Trophoblast cell (in vitro differentiated cells and primary cell): ENCODE measurements around the gene CD63.

ENCODE experiments used
- DNase-seq, 2 donors: peaks; one replicate each; pipeline ENCODE4 v3.0.0-alpha.2; 2016
- H2AFZ ChIP-seq: 2 replicates; pipeline ENCODE4 v1.6.1; 2013; ENCODE audit warnings: low read length, moderate library complexity, mild to moderate bottlenecking; ENCODE audit not compliant: insufficient read depth, poor library complexity
- H2AK5ac ChIP-seq: 2 replicates; pipeline ENCODE4 v1.6.1; 2013; ENCODE audit warnings: mild to moderate bottlenecking, low read length
- H2BK120ac ChIP-seq: 2 replicates; pipeline ENCODE4 v1.6.1; 2013; ENCODE audit warnings: low read length, mild to moderate bottlenecking, moderate library complexity; ENCODE audit not compliant: insufficient read depth, poor library complexity
- H2BK12ac ChIP-seq: 2 replicates; pipeline ENCODE4 v1.6.1; 2013; ENCODE audit warnings: mild to moderate bottlenecking, low read length, moderate library complexity
- H2BK5ac ChIP-seq: 2 replicates; pipeline ENCODE4 v1.6.1; 2013; ENCODE audit warnings: low read length, low read depth, moderate library complexity, mild to moderate bottlenecking; ENCODE audit not compliant: poor library complexity
- H3K14ac ChIP-seq: 2 replicates; pipeline ENCODE4 v1.6.1; 2013; ENCODE audit warnings: mild to moderate bottlenecking, low read length
- H3K18ac ChIP-seq: 2 replicates; pipeline ENCODE4 v1.6.1; 2013; ENCODE audit warnings: mild to moderate bottlenecking, low read length
- H3K23ac ChIP-seq: 2 replicates; pipeline ENCODE4 v1.6.1; 2013; ENCODE audit warnings: low read length
- H3K27ac ChIP-seq: 2 replicates; pipeline ENCODE4 v1.5.1; 2013; ENCODE audit warnings: low read depth, mild to moderate bottlenecking, inconsistent platforms, low read length, moderate library complexity
- H3K27me3 ChIP-seq: 2 replicates; pipeline ENCODE4 v1.6.1; 2013; ENCODE audit warnings: inconsistent platforms, mild to moderate bottlenecking, low read length, moderate library complexity; ENCODE audit not compliant: insufficient read depth
- H3K36me3 ChIP-seq, 2 experiments: 1 replicate in 1 of 2; 2 replicates in 1 of 2; pipeline ENCODE4 v1.6.1; 2013; ENCODE audit warnings: low read length in 2 of 2, mild to moderate bottlenecking in 2 of 2, moderate library complexity in 1 of 2; ENCODE audit not compliant: insufficient read depth in 2 of 2, control insufficient read depth in 1 of 2
- H3K4ac ChIP-seq: 2 replicates; pipeline ENCODE4 v1.6.1; 2013; ENCODE audit warnings: low read depth, mild to moderate bottlenecking, low read length, moderate library complexity
- H3K4me1 ChIP-seq, 2 experiments: 1 replicate in 1 of 2; 2 replicates in 1 of 2; pipeline ENCODE4 v1.6.1; 2013; ENCODE audit warnings: low read length in 2 of 2, mild to moderate bottlenecking in 2 of 2, moderate library complexity in 1 of 2; ENCODE audit not compliant: insufficient read depth in 2 of 2, control insufficient read depth in 1 of 2
- H3K4me2 ChIP-seq: 2 replicates; pipeline ENCODE4 v1.6.1; 2013; ENCODE audit warnings: inconsistent platforms, mild to moderate bottlenecking, low read length, moderate library complexity
- H3K4me3 ChIP-seq: 2 replicates; pipeline ENCODE4 v1.5.1; 2013; ENCODE audit warnings: mild to moderate bottlenecking, low read depth, low read length, inconsistent platforms
- H3K79me1 ChIP-seq: one replicate; pipeline ENCODE4 v1.6.1; 2013; ENCODE audit warnings: low read length
- H3K79me2 ChIP-seq: 2 replicates; pipeline ENCODE4 v1.6.1; 2013; ENCODE audit warnings: low read length, mild to moderate bottlenecking; ENCODE audit not compliant: control insufficient read depth, insufficient read depth, poor library complexity
- H3K9ac ChIP-seq: 2 replicates; pipeline ENCODE4 v1.6.1; 2013; ENCODE audit warnings: mild to moderate bottlenecking, low read length
- H3K9me3 ChIP-seq: 2 replicates; pipeline ENCODE4 v1.6.1; 2013; ENCODE audit warnings: low read depth, mild to moderate bottlenecking, control low read depth, inconsistent platforms, low read length; ENCODE audit not compliant: insufficient read depth
- H4K12ac ChIP-seq: 2 replicates; pipeline ENCODE4 v1.6.1; 2013; ENCODE audit warnings: low read depth, mild to moderate bottlenecking, low read length, moderate library complexity
- H4K8ac ChIP-seq: 2 replicates; pipeline ENCODE4 v1.6.1; 2013; ENCODE audit warnings: low read depth, mild to moderate bottlenecking, low read length, moderate library complexity
- H4K91ac ChIP-seq: one replicate; pipeline ENCODE4 v1.6.1; 2013; ENCODE audit warnings: low read depth, mild to moderate bottlenecking, low read length, moderate library complexity
- WGBS: extraction: QIAGEN DNeasy Blood & Tissue Kit; methylation state at CpG from one replicate; pipeline ENCODE4 v1.1.7; 2013; ENCODE audit warnings: missing lambda C conversion rate; ENCODE audit not compliant: insufficient read length, insufficient coverage; ENCODE audit errors: extremely low coverage; 5-methylcytosine and 5-hydroxymethylcytosine counted together

The CD63 gene

GRCh38 chr12:55743406-55744339, 14.9 kb upstream of the CD63 start:
- no CpG with 5 or more reads among the region's 73 CpGs for WGBS
- H3K79me1 ChIP-seq, result peaks cover 14% of the 10 kb centered on the region
- no peaks in the 10 kb centered on the region for H3K27me3 ChIP-seq
- peak overlapping the region; percentile 96 for H3K4me2 ChIP-seq
- peaks cover 9% of the 10 kb centered on the region for H3K79me2 ChIP-seq
- no peaks in the 10 kb centered on the region for H3K9me3 ChIP-seq
- no peak overlapping the region for H2BK12ac ChIP-seq
- peak overlapping the region; percentile 2 for H3K23ac ChIP-seq
- H2AFZ ChIP-seq, result peak overlapping the region; percentile 32
- peak overlapping the region; percentile 65 for H3K18ac ChIP-seq
- no peak overlapping the region for H2BK120ac ChIP-seq
- peak overlapping the region; percentile 52 for H3K4ac ChIP-seq
- H2AK5ac ChIP-seq, result peak overlapping the region; percentile 12
- peaks cover 18 to 27% of the 10 kb centered on the region in 2 experiments for H3K4me1 ChIP-seq
- peaks cover 0 to 3% of the 10 kb centered on the region in 2 experiments for H3K36me3 ChIP-seq
- peak overlapping the region; percentile 42 for H3K9ac ChIP-seq
- H4K91ac ChIP-seq, result peak overlapping the region; percentile 20
- peak overlapping the region; percentile 17 for H4K12ac ChIP-seq
- DNase-seq, result peak; percentile 70 to 82
- peak overlapping the region; percentile 9 for H3K27ac ChIP-seq
- H3K14ac ChIP-seq, result peak overlapping the region; percentile 73
- H4K8ac ChIP-seq, result peak overlapping the region; percentile 53
- no peak overlapping the region for H2BK5ac ChIP-seq
- H3K4me3 ChIP-seq, result peak overlapping the region; percentile 76

- H2BK120ac ChIP-seq, result no peak within 1 kb of the TSS
- peak within 1 kb of the TSS; percentile 4 for H2BK12ac ChIP-seq
- peak within 1 kb of the TSS; percentile 53 for H4K8ac ChIP-seq
- H3K36me3 ChIP-seq, result no peaks in the 10 kb centered on the region
- H2AFZ ChIP-seq, result peak within 1 kb of the TSS; percentile 32
- peak within 1 kb of the TSS; percentile 96 for H3K4me2 ChIP-seq
- H3K79me2 ChIP-seq, result peaks cover 9% of the 10 kb centered on the region
- WGBS, result no CpG with 5 or more reads among the region's 53 CpGs
- H3K27ac ChIP-seq, result peak within 1 kb of the TSS; percentile 9
- peak within 1 kb of the TSS; percentile 20 for H4K91ac ChIP-seq
- H3K4ac ChIP-seq, result peak within 1 kb of the TSS; percentile 52
- H3K14ac ChIP-seq, result peak within 1 kb of the TSS; percentile 73
- no peaks in the 10 kb centered on the region for H3K9me3 ChIP-seq
- peak in 1 of 2 donors; percentile 60 for DNase-seq
- H3K18ac ChIP-seq, result peak within 1 kb of the TSS; percentile 65
- H4K12ac ChIP-seq, result peak within 1 kb of the TSS; percentile 17
- peaks cover 14% of the 10 kb centered on the region for H3K79me1 ChIP-seq
- H3K27me3 ChIP-seq, result no peaks in the 10 kb centered on the region
- peak within 1 kb of the TSS; percentile 12 for H2AK5ac ChIP-seq
- H2BK5ac ChIP-seq, result no peak within 1 kb of the TSS
- H3K4me1 ChIP-seq, result peaks cover 20 to 30% of the 10 kb centered on the region in 2 experiments
- no peak within 1 kb of the TSS for H3K23ac ChIP-seq
- peak within 1 kb of the TSS; percentile 76 for H3K4me3 ChIP-seq
- peak within 1 kb of the TSS; percentile 42 for H3K9ac ChIP-seq
Observed at GRCh38 chr12:55742719-55743405, 14.1 kb upstream of the CD63 start, which contains the start of gene GDF11. Gene GDF11, plus strand, starts transcription at chr12:55743122. Its CDS starts 195 bp downstream, at chr12:55743317.

- Histone ChIP-seq H4K91ac (no peak overlapping the region), H3K79me1 (peaks cover 14% of the 10 kb centered on the region), H3K36me3 (no peaks in the 10 kb centered on the region), H3K23ac (no peak overlapping the region), H3K27me3 (no peaks in the 10 kb centered on the region), H3K14ac (peak overlapping the region; percentile 14), H2BK5ac (no peak overlapping the region), H2AFZ (no peak overlapping the region), H3K4me1 (peaks cover 22 to 33% of the 10 kb centered on the region in 2 experiments), H3K4me3 (no peak overlapping the region), H3K18ac (no peak overlapping the region), H4K12ac (no peak overlapping the region), H3K4ac (peak overlapping the region; percentile 49), H3K79me2 (peaks cover 9% of the 10 kb centered on the region), H3K9me3 (no peaks in the 10 kb centered on the region), H4K8ac (peak overlapping the region; percentile 28), H2BK12ac (peak overlapping the region; percentile 4), H3K27ac (no peak overlapping the region), H2BK120ac (no peak overlapping the region), H3K4me2 (peak overlapping the region; percentile 60), H3K9ac (no peak overlapping the region), H2AK5ac (no peak overlapping the region)
- DNase-seq, result no peak
- WGBS, result no CpG with 5 or more reads among the region's 3 CpGs
Observed at GRCh38 chr12:55741931-55742680, 13.3 kb upstream of the CD63 start.

GRCh38 chr12:55739025-55739378, 10.2 kb upstream of the CD63 start:
- Histone ChIP-seq H3K9ac (no peak overlapping the region), H3K4ac (no peak overlapping the region), H4K91ac (no peak overlapping the region), H3K14ac (no peak overlapping the region), H2AFZ (no peak overlapping the region), H4K12ac (no peak overlapping the region), H2BK120ac (no peak overlapping the region), H3K9me3 (no peaks in the 10 kb centered on the region), H2BK12ac (no peak overlapping the region), H4K8ac (no peak overlapping the region), H3K27me3 (no peaks in the 10 kb centered on the region), H3K27ac (no peak overlapping the region), H3K4me3 (no peak overlapping the region), H3K4me1 (peaks cover 9 to 18% of the 10 kb centered on the region in 2 experiments), H3K79me2 (peaks cover 5% of the 10 kb centered on the region), H3K36me3 (no peaks in the 10 kb centered on the region), H3K18ac (no peak overlapping the region), H2AK5ac (no peak overlapping the region), H3K4me2 (no peak overlapping the region), H3K79me1 (peaks cover 5% of the 10 kb centered on the region), H3K23ac (no peak overlapping the region), H2BK5ac (no peak overlapping the region)
- no peak for DNase-seq
- WGBS, result no CpG with 5 or more reads among the region's 2 CpGs
